ENCODE measurements around the gene ALG12. TPM values are rescaled to one million over a fixed set of nuclear protein-coding genes. Genes with fewer than 3 reads are reported as not detected.

Gene ALG12
- total and polyA plus RNA-seq, 2 of the 13 experiments (the other 11 are each of a cell fraction or from before 2014, with no cell fraction given): 7.8 to 15.8 TPM

- TF ChIP-seq NFATC3 (CRISPR knock-in tag; IDR thresholded peaks at IDR 0.05): no peak
- TF ChIP-seq ZNF101 (CRISPR knock-in tag; IDR thresholded peaks at IDR 0.05; ENCODE audit: borderline replicate concordance, low read depth): no peak
- TF ChIP-seq ZBTB44 (CRISPR knock-in tag; IDR thresholded peaks at IDR 0.05): no peak
- TF ChIP-seq ZNF333 (CRISPR knock-in tag; IDR thresholded peaks at IDR 0.05; ENCODE audit: borderline replicate concordance): no peak
- no peak for TF ChIP-seq IRX3 (CRISPR knock-in tag; IDR thresholded peaks at IDR 0.05; ENCODE audit: borderline replicate concordance, low read depth)
- no peak for TF ChIP-seq USF2 (IDR thresholded peaks at IDR 0.05; ENCODE audit: low read depth, low read length)
- peak; percentile 34; the same call in 1 of the 2 replicates for TF ChIP-seq USF2 (CRISPR knock-in tag; IDR thresholded peaks at IDR 0.05; ENCODE audit: borderline replicate concordance)
- TF ChIP-seq ZNF614 (CRISPR knock-in tag; IDR thresholded peaks at IDR 0.05; ENCODE audit: borderline replicate concordance): no peak; the same call in 1 of the 2 replicates
- no peak for TF ChIP-seq SNAPC4 (CRISPR knock-in tag; IDR thresholded peaks at IDR 0.05)
- TF ChIP-seq HDAC1 (CRISPR knock-in tag; IDR thresholded peaks at IDR 0.05): peak; percentile 56; the same call in 1 of the 2 replicates
- no peak for TF ChIP-seq ZNF207 (IDR thresholded peaks at IDR 0.05; ENCODE audit: borderline replicate concordance)
- peak; percentile 36; the same call in 1 of the 2 replicates for TF ChIP-seq ZNF772 (CRISPR knock-in tag; IDR thresholded peaks at IDR 0.05)
- no peak for TF ChIP-seq MLXIP (CRISPR knock-in tag; IDR thresholded peaks at IDR 0.05; ENCODE audit: borderline replicate concordance)
- TF ChIP-seq SP5 (CRISPR knock-in tag; IDR thresholded peaks at IDR 0.05; ENCODE audit: borderline replicate concordance, low read depth): peak; percentile 80
- peak; percentile 59 for TF ChIP-seq SP4 (CRISPR knock-in tag; IDR thresholded peaks at IDR 0.05)
- peak; percentile 92 for TF ChIP-seq ZNF740 (CRISPR knock-in tag; IDR thresholded peaks at IDR 0.05)
Measured at GRCh38 chr22:49962012-49962750, 43.9 kb upstream of the ALG12 start (continued).
